Occipital lobe (tissue), 2 donors: ENCODE data around the gene EFCAB11. TPM values are rescaled to one million over a fixed set of nuclear protein-coding genes. Genes with fewer than 3 reads are reported as not detected.

Source experiments
- DNase-seq: peaks from one replicate; lab custom pipeline; 2025; lab: John Stamatoyannopoulos, UW
- total RNA-seq: library from RNA; depleted of rRNA; stranded (reverse); fragments of >200 nt; gene quantifications from one replicate; pipeline ENCODE4 v1.2.3, GENCODE V29; 2014

Gene EFCAB11
- total RNA-seq, 1 donor from 2014 or later: 3.7 TPM

GRCh38 chr14:89771251-89771650 is 183.3 kb downstream of the EFCAB11 start:
- DNase-seq: no peak

DNA sequence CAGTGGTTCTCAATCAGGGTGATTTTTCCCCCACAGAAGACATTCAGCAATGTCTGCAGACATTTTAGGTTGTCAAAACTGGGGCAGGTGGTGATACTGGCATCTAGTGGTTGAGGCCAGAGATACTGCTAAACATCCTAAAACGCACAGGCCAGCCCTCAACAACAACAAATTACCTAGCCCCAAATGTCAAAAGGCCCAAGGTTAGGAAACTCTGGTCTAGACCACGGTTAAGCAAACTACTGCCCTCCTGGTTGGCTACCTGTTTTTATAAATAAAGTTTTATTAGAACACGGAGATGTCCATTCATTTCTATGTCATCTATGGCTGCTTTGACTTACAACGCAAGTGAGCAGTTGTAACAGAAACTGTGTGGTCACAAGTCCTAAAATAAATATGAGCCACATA is 186.7 kb downstream of the EFCAB11 start:
- DNase-seq: no peak

- no peak for DNase-seq
These were observed 187.4 kb downstream of the EFCAB11 start for GRCh38 chr14:89767131-89767530.

DNA sequence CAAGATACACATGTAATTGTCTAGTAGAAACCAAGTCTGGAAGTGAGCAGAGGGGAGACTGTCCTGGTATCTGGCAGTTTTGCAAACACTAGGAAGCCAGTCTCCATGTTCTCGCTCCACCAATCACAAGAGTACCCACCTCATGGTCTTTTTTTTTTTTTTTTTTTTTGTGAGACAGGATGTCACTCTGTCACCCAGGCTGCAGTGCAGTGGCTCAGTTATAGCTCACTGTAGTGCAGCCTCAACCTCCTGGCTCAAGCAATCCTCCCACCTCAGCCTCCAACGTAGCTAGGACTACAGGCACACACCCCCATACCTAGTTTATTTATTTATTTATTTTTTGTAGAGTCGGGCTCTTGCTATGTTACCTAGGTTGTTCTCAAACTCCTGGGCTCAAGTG is 189.2 kb downstream of the EFCAB11 start:
- no peak for DNase-seq

DNA sequence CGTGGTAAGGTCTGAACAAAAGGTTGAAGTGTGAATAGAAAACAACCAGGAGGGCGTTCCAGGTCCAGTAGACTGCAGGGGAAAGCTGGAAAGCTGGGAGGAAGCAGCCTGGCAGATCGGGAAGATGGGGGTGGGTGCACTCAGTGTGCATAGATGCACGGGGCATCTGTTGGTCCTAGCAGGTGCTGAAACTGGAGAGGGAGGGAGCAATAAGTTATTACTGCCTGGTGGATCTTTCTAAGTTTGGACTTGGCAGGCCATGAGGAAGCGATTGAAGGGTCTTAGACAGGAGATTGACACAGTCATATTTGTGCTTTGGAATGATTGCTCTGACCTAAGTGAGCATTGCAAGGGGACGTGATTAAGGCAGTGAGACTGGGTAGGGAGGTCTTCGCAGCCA is 194.4 kb downstream of the EFCAB11 start:
- no peak for DNase-seq

DNA sequence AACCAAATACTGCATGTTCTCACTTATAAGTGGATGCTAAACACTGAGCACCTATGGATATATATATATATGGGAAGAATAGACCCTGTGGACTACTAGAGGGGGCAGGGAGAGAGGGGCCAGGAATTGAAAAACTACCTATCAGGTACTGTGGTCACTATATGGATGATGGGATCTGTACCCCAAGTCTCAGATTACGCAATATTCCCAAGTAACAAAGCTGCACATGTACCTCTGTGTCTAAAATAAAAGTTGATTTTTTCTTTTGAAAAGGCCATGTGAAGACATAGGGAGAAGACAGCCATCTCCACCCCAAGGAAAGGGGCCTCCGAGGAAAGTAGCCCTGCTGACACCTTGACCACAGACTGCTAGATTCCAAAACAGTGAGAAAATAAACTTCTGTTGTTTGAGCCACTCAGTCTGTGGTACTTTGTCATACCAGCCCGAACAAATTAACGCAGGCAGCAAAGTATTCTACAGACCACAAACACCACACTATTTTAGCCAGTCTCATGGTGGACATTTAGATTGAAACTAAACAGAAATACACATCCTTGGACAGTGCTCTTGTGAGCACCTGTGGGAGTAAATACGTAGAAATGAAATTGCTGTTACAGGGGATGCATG is 197.1 kb downstream of the EFCAB11 start:
- no peak for DNase-seq

DNA sequence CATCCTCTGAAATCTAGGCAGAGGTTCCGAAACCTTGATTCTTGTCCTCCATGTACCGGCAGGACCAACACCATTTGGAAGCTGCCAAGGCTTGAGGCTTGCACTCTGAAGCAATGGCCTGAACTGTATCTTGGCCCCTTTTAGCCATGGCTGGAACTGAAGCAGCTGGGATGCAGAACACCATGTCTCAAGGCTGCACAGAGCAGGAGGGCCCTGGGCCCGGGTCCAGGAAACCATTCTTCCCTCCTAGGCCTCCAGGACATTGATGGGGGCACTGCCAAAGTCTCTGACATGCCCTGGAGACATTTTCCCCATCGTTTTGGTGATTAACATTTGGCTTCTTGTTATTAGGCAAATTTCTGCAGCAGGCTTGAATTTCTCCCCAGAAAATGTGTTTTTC is 198.7 kb downstream of the EFCAB11 start:
- no peak for DNase-seq

DNA sequence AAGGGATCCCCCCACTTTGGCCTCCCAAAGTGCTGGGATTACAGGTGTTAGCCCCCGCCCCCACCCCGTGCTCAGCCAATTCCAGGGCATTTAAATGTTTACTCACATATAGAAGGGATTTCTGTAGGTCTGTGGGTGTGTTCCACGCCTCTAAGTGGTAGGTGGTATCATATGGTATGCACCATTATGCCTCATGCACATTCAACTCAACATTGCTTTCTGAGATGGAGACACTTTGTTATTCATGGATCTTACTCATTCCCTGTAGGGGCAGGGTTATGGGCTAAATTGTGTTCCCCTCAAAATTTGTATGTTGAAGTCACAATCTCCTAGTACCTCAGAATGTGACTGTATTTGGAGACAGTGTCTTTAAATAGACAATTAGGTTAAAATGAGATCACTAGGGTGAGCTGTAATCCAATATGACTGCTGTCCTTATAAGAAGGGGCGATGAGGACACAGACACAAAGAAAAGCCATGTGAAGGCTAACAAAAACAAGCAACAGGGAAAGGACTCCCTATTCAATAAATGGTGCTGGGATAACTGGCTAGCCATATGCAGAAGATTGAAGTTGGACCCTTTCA is 200.6 kb downstream of the EFCAB11 start:
- no peak for DNase-seq

DNA sequence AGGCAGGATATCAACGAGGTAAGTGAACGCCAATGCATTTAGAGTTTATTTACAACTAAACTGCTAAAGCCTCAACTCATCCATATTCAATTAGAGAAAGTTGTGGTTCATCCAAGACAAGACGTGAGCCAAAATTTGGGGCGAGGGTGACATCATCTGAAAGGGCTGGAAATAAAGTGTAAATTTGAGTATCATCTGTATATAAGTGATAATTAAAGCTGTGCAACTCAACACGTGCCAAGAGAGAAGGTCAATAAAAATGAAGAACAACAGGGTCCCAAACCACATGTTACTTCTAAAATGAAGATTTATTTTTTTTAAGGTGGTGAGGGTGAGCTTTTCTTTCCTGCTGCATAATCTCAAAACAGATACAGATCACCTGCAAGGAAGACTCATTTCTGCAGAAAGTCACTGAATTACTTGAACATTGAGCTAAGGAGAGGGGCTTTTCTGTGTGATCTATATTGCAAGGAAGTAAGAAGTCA is 203.6 kb downstream of the EFCAB11 start:
- no peak for DNase-seq

DNA sequence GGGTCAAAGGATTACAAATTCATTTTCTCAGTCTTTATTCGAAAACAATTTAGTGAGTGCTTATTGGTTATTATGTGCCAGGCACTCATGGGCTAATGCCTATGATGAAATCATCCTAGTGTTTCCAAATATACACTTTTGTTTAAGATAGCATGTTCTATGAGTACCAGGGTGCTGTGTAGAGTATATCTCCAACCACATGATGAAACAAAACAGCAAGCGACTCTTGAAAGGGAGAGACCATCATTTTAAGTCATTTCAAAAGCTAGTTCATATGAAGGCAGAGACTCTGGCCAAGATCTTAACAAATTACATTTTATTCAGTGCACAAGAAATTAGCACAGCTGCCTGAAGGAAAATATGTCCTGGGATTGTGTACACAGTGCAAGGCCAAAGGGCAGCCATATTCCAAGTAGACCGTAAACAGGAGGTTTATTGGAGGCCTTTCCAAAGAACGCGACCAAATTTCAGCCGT is 204.2 kb downstream of the EFCAB11 start:
- DNase-seq: no peak

DNA sequence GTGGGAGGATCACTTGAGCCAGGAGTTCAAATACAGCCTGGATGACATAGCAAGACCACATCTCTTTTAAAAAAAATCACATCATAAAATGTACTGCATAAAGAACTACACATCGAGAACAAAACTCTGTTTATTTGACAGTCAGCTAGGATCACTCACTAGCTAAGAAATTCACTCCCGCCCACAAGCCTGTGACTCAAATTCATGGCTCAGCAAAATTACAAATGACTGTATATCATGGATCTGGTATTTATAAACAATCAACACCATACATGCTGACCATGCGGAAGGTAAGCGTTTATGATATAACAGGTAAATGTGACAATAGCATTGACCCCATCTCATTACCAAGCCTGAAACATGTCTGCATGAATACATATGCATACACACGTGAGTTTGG is 206.5 kb downstream of the EFCAB11 start:
- DNase-seq: no peak

- no peak for DNase-seq
These were observed 207.4 kb downstream of the EFCAB11 start for GRCh38 chr14:89747126-89747525.

- no peak for DNase-seq
These were observed 207.9 kb downstream of the EFCAB11 start for GRCh38 chr14:89746654-89747053.

DNA sequence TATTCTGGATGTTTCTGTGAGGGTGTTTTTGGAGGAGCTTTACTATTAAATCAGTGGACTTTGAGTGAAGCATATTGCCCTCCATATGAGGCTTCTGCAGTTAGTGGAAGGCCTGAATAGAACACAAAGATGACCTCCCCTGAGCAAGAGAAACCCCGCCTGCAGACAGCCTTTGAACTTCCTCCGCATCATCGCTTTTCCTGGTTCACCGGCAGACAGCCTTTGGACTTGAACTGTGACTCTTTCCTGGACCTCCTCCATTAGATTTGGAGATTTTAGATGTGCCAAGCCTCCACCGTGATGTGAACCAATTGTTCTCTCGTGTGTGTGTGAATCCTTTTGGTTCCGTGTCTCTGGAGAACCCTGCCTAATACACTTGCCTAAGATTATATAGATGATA is 208.4 kb downstream of the EFCAB11 start:
- DNase-seq: no peak

Other genes starting within 250 kb of the EFCAB11 start
- 23.7 TPM for gene TDP1, start 1.2 kb upstream of the EFCAB11 start, total RNA-seq
- 1.2 TPM for gene KCNK13, start 107.3 kb upstream of the EFCAB11 start, total RNA-seq